Measurements from ENCODE around the gene ZNF862. TPM values are rescaled to one million over a fixed set of nuclear protein-coding genes. Genes with fewer than 3 reads are reported as not detected.

The ZNF862 gene
- total and polyA plus RNA-seq, 12 donors, result 3.9 to 13.3 (median 10.2) TPM

- TF ChIP-seq CTCF (IDR thresholded peaks at IDR 0.05), result peak in 6 of 9 donors; percentile 12 to 48 (median 27)
- Histone ChIP-seq H3K27me3 (no peaks in the 10 kb centered on the region), H3K27ac (peak overlapping the region; percentile 81 to 97 (median 92)), H3K4me1 (peaks cover 11 to 64% (median 28%) of the 10 kb centered on the region in 9 donors), H3K4me3 (peak overlapping the region; percentile 70 to 95 (median 81)), H3K36me3 (peaks cover 0 to 17% (median 0%) of the 10 kb centered on the region in 9 donors), H3K9me3 (no peaks in the 10 kb centered on the region)
- intact Hi-C loops (cut with DNase I), result loop anchor here in 1 of 10 donors (5.0 kb wide), 1 partner anchor 35 kb away; the partner anchor contains the start of gene ZNF862
- peak; percentile 75 to 87 for DNase-seq
- 14 to 16% methylated on average over 13 of the region's 13 CpGs for WGBS, 2 donors
- ATAC-seq, result peak; percentile 79 to 92 (median 86)
Measured at GRCh38 chr7:149872419-149873073, 34.4 kb downstream of the ZNF862 start.

- intact Hi-C loops (cut with DNase I), result loop anchor here in 1 of 10 donors (5.0 kb wide), 1 partner anchor 36 kb away; the partner anchor contains the start of gene ZNF862
- peak; percentile 95 to 97 for DNase-seq
- Histone ChIP-seq H3K9me3 (no peaks in the 10 kb centered on the region), H3K36me3 (peaks cover 0 to 18% (median 0%) of the 10 kb centered on the region in 9 donors), H3K4me1 (peaks cover 8 to 56% (median 25%) of the 10 kb centered on the region in 9 donors), H3K27me3 (no peaks in the 10 kb centered on the region), H3K4me3 (peak within 1 kb of the TSS; percentile 70 to 95 (median 81)), H3K27ac (peak within 1 kb of the TSS; percentile 81 to 97 (median 92))
- peak; percentile 93 to 97 (median 95) for ATAC-seq
- TF ChIP-seq CTCF (IDR thresholded peaks at IDR 0.05), result no peak
- WGBS, 2 donors, result 0% methylated on average over 84 to 93 of the region's 93 CpGs
Measured at GRCh38 chr7:149873074-149873969, 35.1 kb downstream of the ZNF862 start, which contains the start of gene ATP6V0E2. TSS of gene ATP6V0E2 (plus strand) at chr7:149873969. CDS start at chr7:149874066, 97 bp downstream.

- Histone ChIP-seq H3K4me3 (peak overlapping the region; percentile 70 to 95 (median 81)), H3K27me3 (no peaks in the 10 kb centered on the region), H3K4me1 (peaks cover 5 to 48% (median 22%) of the 10 kb centered on the region in 9 donors), H3K27ac (peak overlapping the region; percentile 17 to 97 (median 92)), H3K36me3 (peaks cover 0 to 16% (median 0%) of the 10 kb centered on the region in 9 donors), H3K9me3 (no peaks in the 10 kb centered on the region)
- TF ChIP-seq CTCF (IDR thresholded peaks at IDR 0.05), result no peak
- intact Hi-C loops (cut with DNase I), result loop anchor here in 2 of 10 donors (1.0 to 5.0 kb wide), 2 partner anchors 36 to 37 kb away; partner anchors contain the start of gene ZNF862 (in 2 of the 2)
- DNase-seq (no peak), ATAC-seq (peak in 4 of 8 donors; percentile 0 to 38 (median 2))
- 6 to 8% methylated on average over 35 to 46 of the region's 46 CpGs for WGBS, 2 donors
Measured at GRCh38 chr7:149873970-149874643, 35.9 kb downstream of the ZNF862 start.
